Kidney (tissue), 14 donors: ENCODE measurements around the gene C19orf12. TPM values are rescaled to one million over a fixed set of nuclear protein-coding genes. Genes with fewer than 3 reads are reported as not detected.

Experiments
- DNase-seq, 5 donors: peaks; one replicate each; pipeline ENCODE4 v3.0.0-alpha.2; 2013 to 2020
- FAIRE-seq: peaks from 2 replicates; lab custom pipeline; 2012; peaks lifted over from hg19 to GRCh38; lab: Jason Lieb, UNC
- H3K27ac ChIP-seq, 2 donors: one replicate each; pipeline ENCODE4 v1.7.0; 2013; ENCODE audit warnings: low read depth in 2 of 2, low read length in 2 of 2, inconsistent platforms in 1 of 2
- H3K27me3 ChIP-seq: one replicate; pipeline ENCODE4 v1.7.1; 2013; ENCODE audit warnings: low read length, inconsistent platforms; ENCODE audit not compliant: control insufficient read depth, insufficient read depth
- H3K36me3 ChIP-seq, 3 donors: one replicate each; pipeline versions ENCODE4 v1.7.0 to v1.7.1; 2013; ENCODE audit warnings: low read length in 3 of 3, control low read depth in 1 of 3, inconsistent platforms in 1 of 3; ENCODE audit not compliant: insufficient read depth in 3 of 3, control insufficient read depth in 2 of 3
- H3K4me1 ChIP-seq, 3 donors: one replicate each; pipeline versions ENCODE4 v1.7.0 to v1.7.1; 2013; ENCODE audit warnings: low read length in 3 of 3, inconsistent platforms in 1 of 3, low read depth in 1 of 3; ENCODE audit not compliant: control insufficient read depth in 2 of 3, insufficient read depth in 2 of 3
- H3K4me3 ChIP-seq, 3 donors: one replicate each; pipeline versions ENCODE4 v1.7.0 to v1.8.1; 2013; ENCODE audit warnings: low read length in 3 of 3, control low read depth in 1 of 3, inconsistent platforms in 1 of 3
- H3K9ac ChIP-seq, 3 donors: one replicate each; pipeline versions ENCODE4 v1.7.0 to v1.7.1; 2013; ENCODE audit warnings: low read length in 3 of 3, control low read depth in 1 of 3, inconsistent platforms in 1 of 3
- H3K9me3 ChIP-seq, 3 donors: one replicate each; pipeline versions ENCODE4 v1.7.0 to v1.7.1; 2013; ENCODE audit warnings: low read length in 3 of 3, control low read depth in 1 of 3, inconsistent platforms in 1 of 3; ENCODE audit not compliant: control insufficient read depth in 2 of 3, insufficient read depth in 1 of 3
- CTCF ChIP-seq: IDR thresholded peaks from 3 replicates; pipeline ENCODE4 v1.5.1; 2012; ENCODE audit warnings: mild to moderate bottlenecking, moderate library complexity, borderline replicate concordance; ENCODE audit not compliant: insufficient read depth; ENCODE audit errors: extremely low read depth
- intact Hi-C: fragments of 100-400 bp; cut with DNase I; formaldehyde crosslinking; loops from one replicate; pipeline ENCODE4 v1.11.1; 2022
- polyA plus RNA-seq: library from polyadenylated mRNA; stranded (reverse); fragments of 350-450 nt; fragmentation: Illumina TruSeq; extraction: RNeasy Lipid Tissue Mini Kit (QIAGEN cat#74804); gene quantifications from one replicate; pipeline ENCODE4 v1.2.3, GENCODE V29; 2014; ENCODE audit warnings: low read depth, low replicate concordance; ENCODE audit not compliant: insufficient read depth
- total RNA-seq: library from RNA; stranded (reverse); fragmentation: NEBNext Ultra II Directional; extraction: Animal tissue kit (Norgen Biotek cat#: 25700); gene quantifications from one replicate; pipeline ENCODE4 v1.2.1, GENCODE V29; 2021
- donor health status: control.
- donor health status: control.
- donor health status: control.
- donor health status: control.
- donor health status: control.
- donor health status: DM: yes; HTN: yes; CAD: no.
- donor health status: Normal renal cell carcinoma (clear cell type).

Gene C19orf12
- total and polyA plus RNA-seq, 2 donors from 2014 or later: 21.2 to 27.1 TPM

GRCh38 chr19:29694161-29694560 lies 20.9 kb downstream of the C19orf12 start:
- no peak overlapping the region for H3K4me3 ChIP-seq
- no peaks in the 10 kb centered on the region for H3K36me3 ChIP-seq
- DNase-seq: no peak
- FAIRE-seq: no peak
- no peak overlapping the region for H3K27ac ChIP-seq
- no peak for TF ChIP-seq CTCF
- H3K9me3 ChIP-seq: peaks cover 0 to 6% (median 0%) of the 10 kb centered on the region in 3 donors
- intact Hi-C loops: no loop called here
- H3K4me1 ChIP-seq: no peaks in the 10 kb centered on the region
- H3K27me3 ChIP-seq: no peaks in the 10 kb centered on the region
- no peak overlapping the region for H3K9ac ChIP-seq

GRCh38 chr19:29690842-29691241 lies 24.2 kb downstream of the C19orf12 start:
- Histone ChIP-seq H3K4me3 (no peak overlapping the region), H3K36me3 (no peaks in the 10 kb centered on the region), H3K27me3 (no peaks in the 10 kb centered on the region), H3K9ac (no peak overlapping the region), H3K9me3 (peaks cover 0 to 6% (median 0%) of the 10 kb centered on the region in 3 donors), H3K27ac (no peak overlapping the region), H3K4me1 (peaks cover 0 to 2% (median 0%) of the 10 kb centered on the region in 3 donors)
- TF ChIP-seq CTCF: no peak
- intact Hi-C loops: no loop called here
- FAIRE-seq (no peak), DNase-seq (no peak)

GRCh38 chr19:29687897-29688728 lies 26.9 kb downstream of the C19orf12 start:
- DNase-seq (no peak), FAIRE-seq (no peak)
- intact Hi-C loops: no loop called here
- Histone ChIP-seq H3K4me1 (peaks cover 0 to 2% (median 0%) of the 10 kb centered on the region in 3 donors), H3K4me3 (no peak overlapping the region), H3K9me3 (peaks cover 0 to 6% (median 0%) of the 10 kb centered on the region in 3 donors), H3K27ac (no peak overlapping the region), H3K27me3 (no peaks in the 10 kb centered on the region), H3K36me3 (no peaks in the 10 kb centered on the region), H3K9ac (no peak overlapping the region)
- no peak for TF ChIP-seq CTCF
